Spleen (tissue), 7 donors: ENCODE measurements around the gene DIO3.

Experiments
- POLR2A ChIP-seq, 3 donors: fragments of 450-650 bp; IDR thresholded peaks; one replicate each; pipeline ENCODE4 v1.5.1; 2017; ENCODE audit warnings: antibody characterized with exemption in 3 of 3, mild to moderate bottlenecking in 1 of 3
- POLR2AphosphoS5 ChIP-seq, 3 donors: sonication (generic); formaldehyde crosslinking; IDR thresholded peaks; one replicate each; pipeline ENCODE4 v1.5.1; 2017; ENCODE audit warnings: antibody characterized with exemption in 3 of 3
- TF ChIP-seq, protein P1 (sequence below), 11 experiments: fragments of 200-600 bp in 7 of 11; fragments of 450-650 bp in 4 of 11; sonication (generic) in 4 of 11; IDR thresholded peaks in 8 of 11; conservative IDR thresholded peaks in 3 of 11; 1 replicate in 7 of 11; 2 replicates in 4 of 11; pipeline versions ENCODE4 v1.4.0 to v1.8.0; 2016 to 2021; ENCODE audit warnings: antibody characterized with exemption in 11 of 11, inconsistent platforms in 4 of 11, mild to moderate bottlenecking in 1 of 11
- donor health status: DM: no; HTN: no; CAD: no; lungs with moderate emphysema.
- donor health status: DM: no; HTN: no; CAD: no.
- donor health status: DM: no; HTN: no; CAD: no.

GRCh38 chr14:101520621-101521472 is 40.4 kb upstream of the DIO3 start:
- TF ChIP-seq, protein P1, sequence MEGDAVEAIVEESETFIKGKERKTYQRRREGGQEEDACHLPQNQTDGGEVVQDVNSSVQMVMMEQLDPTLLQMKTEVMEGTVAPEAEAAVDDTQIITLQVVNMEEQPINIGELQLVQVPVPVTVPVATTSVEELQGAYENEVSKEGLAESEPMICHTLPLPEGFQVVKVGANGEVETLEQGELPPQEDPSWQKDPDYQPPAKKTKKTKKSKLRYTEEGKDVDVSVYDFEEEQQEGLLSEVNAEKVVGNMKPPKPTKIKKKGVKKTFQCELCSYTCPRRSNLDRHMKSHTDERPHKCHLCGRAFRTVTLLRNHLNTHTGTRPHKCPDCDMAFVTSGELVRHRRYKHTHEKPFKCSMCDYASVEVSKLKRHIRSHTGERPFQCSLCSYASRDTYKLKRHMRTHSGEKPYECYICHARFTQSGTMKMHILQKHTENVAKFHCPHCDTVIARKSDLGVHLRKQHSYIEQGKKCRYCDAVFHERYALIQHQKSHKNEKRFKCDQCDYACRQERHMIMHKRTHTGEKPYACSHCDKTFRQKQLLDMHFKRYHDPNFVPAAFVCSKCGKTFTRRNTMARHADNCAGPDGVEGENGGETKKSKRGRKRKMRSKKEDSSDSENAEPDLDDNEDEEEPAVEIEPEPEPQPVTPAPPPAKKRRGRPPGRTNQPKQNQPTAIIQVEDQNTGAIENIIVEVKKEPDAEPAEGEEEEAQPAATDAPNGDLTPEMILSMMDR (IDR thresholded peaks at IDR 0.05 in 8 of 11, conservative IDR thresholded peaks at IDR 0.05 in 3 of 11): no peak
- TF ChIP-seq POLR2AphosphoS5 (IDR thresholded peaks at IDR 0.05) (no peak), POLR2A (IDR thresholded peaks at IDR 0.05) (no peak)
